ENCODE data around the gene TRIP4. TPM values are rescaled to one million over a fixed set of nuclear protein-coding genes. Genes with fewer than 3 reads are reported as not detected.

The TRIP4 gene
- total and polyA plus RNA-seq, 2 of the 8 experiments (the other 6 are each of a cell fraction or from before 2014, with no cell fraction given) = 6.2 to 18.9 TPM

DNA sequence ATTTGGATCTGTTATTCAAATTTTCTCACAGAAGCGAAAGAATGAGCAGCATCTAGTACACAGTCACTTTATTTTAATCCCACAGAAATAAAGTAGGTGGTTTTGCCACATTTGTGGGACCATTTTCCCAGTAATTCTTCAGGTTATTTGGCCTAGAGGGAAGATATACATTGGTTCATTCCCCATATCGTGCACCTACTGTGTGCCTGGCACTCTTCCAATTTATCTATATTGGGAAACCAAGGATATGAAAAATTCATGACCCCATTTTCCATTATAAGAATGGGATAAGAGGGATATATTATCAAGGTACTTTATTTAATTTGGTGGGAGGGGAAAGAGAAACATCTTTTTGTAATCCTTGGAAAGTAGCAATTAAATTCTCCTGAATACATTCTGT lies 35.1 kb downstream of the TRIP4 start:
- no peaks in the 10 kb centered on the region for H3K23me2 ChIP-seq (ENCODE audit: low read depth, low read length)
- peaks cover 0 to 2% of the 10 kb centered on the region in 2 experiments for H4K20me1 ChIP-seq (replicated peaks in 1 of 2; ENCODE audit: control insufficient read depth in 1 of 2, insufficient read depth in 2 of 2, low read length in 2 of 2)
- H2AFZ ChIP-seq (ENCODE audit: low read length) = no peak overlapping the region
- H3K9me3 ChIP-seq (ENCODE audit: insufficient read depth in 2 of 2, low read depth in 1 of 2, low read length in 1 of 2) = no peaks in the 10 kb centered on the region
- no peak overlapping the region for H3K4ac ChIP-seq (replicated peaks; ENCODE audit: insufficient read length, low read depth, low read length)
- H3K79me2 ChIP-seq (ENCODE audit: control insufficient read depth in 1 of 2, insufficient read depth in 2 of 2, low read length in 2 of 2) = no peaks in the 10 kb centered on the region
- H3K36me3 ChIP-seq (ENCODE audit: control insufficient read depth in 2 of 4, insufficient read depth in 4 of 4, low read length in 3 of 4) = peaks cover 0 to 11% (median 3%) of the 10 kb centered on the region in 4 experiments; a peak in 4 of 8 replicates
- no peak overlapping the region for H2BK120ac ChIP-seq (replicated peaks; ENCODE audit: low read depth, low read length)
- H2BK5ac ChIP-seq (ENCODE audit: low read depth, low read length) = no peak overlapping the region
- H3K9ac ChIP-seq (replicated peaks in 1 of 4; ENCODE audit: extremely low read depth in 1 of 4, low read depth in 3 of 4, low read length in 3 of 4) = no peak overlapping the region
- no peak overlapping the region for H4K5ac ChIP-seq (ENCODE audit: insufficient read length, low read depth, low read length)
- no peak overlapping the region for H3K14ac ChIP-seq (ENCODE audit: insufficient read length)
- no peaks in the 10 kb centered on the region for H3K4me1 ChIP-seq (replicated peaks in 1 of 4; ENCODE audit: control insufficient read depth in 3 of 4, insufficient read depth in 4 of 4, low read length in 3 of 4)
- no peak overlapping the region for H3K23ac ChIP-seq (ENCODE audit: insufficient read length)
- no peak overlapping the region for H2BK15ac ChIP-seq (ENCODE audit: low read length)
- no peak overlapping the region for H2BK12ac ChIP-seq (ENCODE audit: low read depth, low read length)
- FAIRE-seq (no peak), DNase-seq (ENCODE audit: low read depth in 1 of 2, low spot score in 2 of 2) (no peak)
- H3K18ac ChIP-seq (ENCODE audit: extremely low read depth, low read length) = no peak overlapping the region
- 97% methylated on average over 2 of the region's 2 CpGs; no CpG with 5 or more reads in 1 of the 2 experiments for WGBS, 2 experiments (ENCODE audit: extremely low coverage in 1 of 2, insufficient coverage in 1 of 2, insufficient read length in 1 of 2, insufficient replicate concordance in 2 of 2, low coverage in 1 of 2, low lambda C conversion rate in 2 of 2, missing lambda C conversion rate in 1 of 2)
- no peaks in the 10 kb centered on the region for H3K27me3 ChIP-seq (replicated peaks in 1 of 4; ENCODE audit: control insufficient read depth in 3 of 4, extremely low read depth in 1 of 4, insufficient read depth in 3 of 4, low read length in 3 of 4)
- H3K79me1 ChIP-seq (ENCODE audit: low read depth, low read length) = no peaks in the 10 kb centered on the region
- no peak overlapping the region for H2AK5ac ChIP-seq (ENCODE audit: low read depth, low read length)
- ChIA-PET CTCF (ENCODE audit: partially characterized antibody) (interaction anchor here (1.3 kb wide), 1 partner anchor 258 kb away, joined by 6 read pairs; no protein-coding TSS in a partner anchor), POLR2A (ENCODE audit: partially characterized antibody) (no interaction called here)
- no peak overlapping the region for H3K4me3 ChIP-seq (ENCODE audit: extremely low read depth in 1 of 4, insufficient read depth in 2 of 4, low read depth in 3 of 4, low read length in 4 of 4)
- H3K27ac ChIP-seq (ENCODE audit: low read depth, low read length) = no peak overlapping the region
- H3K4me2 ChIP-seq (ENCODE audit: insufficient read depth in 1 of 2, low read depth in 2 of 2, low read length in 2 of 2) = no peak overlapping the region
- no peak overlapping the region for H4K8ac ChIP-seq (ENCODE audit: extremely low read depth, insufficient read depth, low read length)
- no peak overlapping the region for H4K91ac ChIP-seq (replicated peaks; ENCODE audit: insufficient read length, low read length)
- H3K56ac ChIP-seq (replicated peaks; ENCODE audit: insufficient read length, low read depth, low read length) = no peak overlapping the region
- no peak overlapping the region for H2BK20ac ChIP-seq (ENCODE audit: low read length)
- TF ChIP-seq CHD2 (IDR thresholded peaks at IDR 0.05; ENCODE audit: low read length) (no peak), BRCA1 (IDR thresholded peaks at IDR 0.05; ENCODE audit: low read depth, low read length) (no peak), EGR1 (IDR thresholded peaks at IDR 0.05; ENCODE audit: borderline replicate concordance, low read depth, low read length) (no peak), SP2 (IDR thresholded peaks at IDR 0.05; ENCODE audit: low read length) (no peak), CREB1 (IDR thresholded peaks at IDR 0.05) (no peak), KDM1A (IDR thresholded peaks at IDR 0.05; ENCODE audit: borderline replicate concordance, low read length) (no peak), EP300 (IDR thresholded peaks at IDR 0.05; ENCODE audit: borderline replicate concordance in 1 of 2, low read depth in 2 of 2, low read length in 2 of 2) (no peak), TBP (IDR thresholded peaks at IDR 0.05; ENCODE audit: low read depth, low read length) (no peak), RFX5 (IDR thresholded peaks at IDR 0.05; ENCODE audit: borderline replicate concordance, low read depth, low read length) (no peak), ASH2L (IDR thresholded peaks at IDR 0.05; ENCODE audit: low read length) (no peak), CEBPB (IDR thresholded peaks at IDR 0.05; ENCODE audit: low read depth, low read length) (no peak), SIN3A (conservative IDR thresholded peaks at IDR 0.05 in 1 of 2, IDR thresholded peaks at IDR 0.05 in 1 of 2; ENCODE audit: low read depth in 1 of 2, low read length in 2 of 2) (no peak), RBBP5 (IDR thresholded peaks at IDR 0.05; ENCODE audit: borderline replicate concordance, low read depth, low read length) (no peak), GTF2F1 (IDR thresholded peaks at IDR 0.05; ENCODE audit: borderline replicate concordance, low read depth, low read length) (no peak), JUND (IDR thresholded peaks at IDR 0.05; ENCODE audit: low read length) (no peak), CTBP2 (IDR thresholded peaks at IDR 0.05; ENCODE audit: borderline replicate concordance, insufficient read depth, insufficient read length, low read length) (no peak)
